DOHH2 (cell line): ENCODE data around the gene SMAD2.

Source experiments
- EZH2phosphoT487 ChIP-seq: fragments of 200-600 bp; sonication (generic); IDR thresholded peaks from 2 replicates; pipeline ENCODE4 v1.6.1; 2017; ENCODE audit warnings: borderline replicate concordance, mild to moderate bottlenecking, antibody characterized with exemption, low read length, moderate library complexity, mixed read lengths
- TF ChIP-seq, protein P1 (sequence below): fragments of 200-600 bp; sonication (generic); IDR thresholded peaks from one replicate; pipeline ENCODE4 v1.5.1; 2014; ENCODE audit warnings: antibody characterized with exemption, mild to moderate bottlenecking, low read depth, low read length; ENCODE audit not compliant: poor library complexity, severe bottlenecking

GRCh38 chr18:47970664-47971531 lies 40.4 kb upstream of the SMAD2 start:
- TF ChIP-seq, protein P1, sequence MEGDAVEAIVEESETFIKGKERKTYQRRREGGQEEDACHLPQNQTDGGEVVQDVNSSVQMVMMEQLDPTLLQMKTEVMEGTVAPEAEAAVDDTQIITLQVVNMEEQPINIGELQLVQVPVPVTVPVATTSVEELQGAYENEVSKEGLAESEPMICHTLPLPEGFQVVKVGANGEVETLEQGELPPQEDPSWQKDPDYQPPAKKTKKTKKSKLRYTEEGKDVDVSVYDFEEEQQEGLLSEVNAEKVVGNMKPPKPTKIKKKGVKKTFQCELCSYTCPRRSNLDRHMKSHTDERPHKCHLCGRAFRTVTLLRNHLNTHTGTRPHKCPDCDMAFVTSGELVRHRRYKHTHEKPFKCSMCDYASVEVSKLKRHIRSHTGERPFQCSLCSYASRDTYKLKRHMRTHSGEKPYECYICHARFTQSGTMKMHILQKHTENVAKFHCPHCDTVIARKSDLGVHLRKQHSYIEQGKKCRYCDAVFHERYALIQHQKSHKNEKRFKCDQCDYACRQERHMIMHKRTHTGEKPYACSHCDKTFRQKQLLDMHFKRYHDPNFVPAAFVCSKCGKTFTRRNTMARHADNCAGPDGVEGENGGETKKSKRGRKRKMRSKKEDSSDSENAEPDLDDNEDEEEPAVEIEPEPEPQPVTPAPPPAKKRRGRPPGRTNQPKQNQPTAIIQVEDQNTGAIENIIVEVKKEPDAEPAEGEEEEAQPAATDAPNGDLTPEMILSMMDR, result no peak
- no peak for TF ChIP-seq EZH2phosphoT487
